ENCODE data around the gene ZNF593. TPM values are rescaled to one million over a fixed set of nuclear protein-coding genes. Genes with fewer than 3 reads are reported as not detected.

Gene ZNF593
- total and polyA plus RNA-seq, 9 of the 15 experiments (the other 6 are each of a cell fraction or from before 2014, with no cell fraction given): 9.8 to 334 (median 48.2) TPM

DNA sequence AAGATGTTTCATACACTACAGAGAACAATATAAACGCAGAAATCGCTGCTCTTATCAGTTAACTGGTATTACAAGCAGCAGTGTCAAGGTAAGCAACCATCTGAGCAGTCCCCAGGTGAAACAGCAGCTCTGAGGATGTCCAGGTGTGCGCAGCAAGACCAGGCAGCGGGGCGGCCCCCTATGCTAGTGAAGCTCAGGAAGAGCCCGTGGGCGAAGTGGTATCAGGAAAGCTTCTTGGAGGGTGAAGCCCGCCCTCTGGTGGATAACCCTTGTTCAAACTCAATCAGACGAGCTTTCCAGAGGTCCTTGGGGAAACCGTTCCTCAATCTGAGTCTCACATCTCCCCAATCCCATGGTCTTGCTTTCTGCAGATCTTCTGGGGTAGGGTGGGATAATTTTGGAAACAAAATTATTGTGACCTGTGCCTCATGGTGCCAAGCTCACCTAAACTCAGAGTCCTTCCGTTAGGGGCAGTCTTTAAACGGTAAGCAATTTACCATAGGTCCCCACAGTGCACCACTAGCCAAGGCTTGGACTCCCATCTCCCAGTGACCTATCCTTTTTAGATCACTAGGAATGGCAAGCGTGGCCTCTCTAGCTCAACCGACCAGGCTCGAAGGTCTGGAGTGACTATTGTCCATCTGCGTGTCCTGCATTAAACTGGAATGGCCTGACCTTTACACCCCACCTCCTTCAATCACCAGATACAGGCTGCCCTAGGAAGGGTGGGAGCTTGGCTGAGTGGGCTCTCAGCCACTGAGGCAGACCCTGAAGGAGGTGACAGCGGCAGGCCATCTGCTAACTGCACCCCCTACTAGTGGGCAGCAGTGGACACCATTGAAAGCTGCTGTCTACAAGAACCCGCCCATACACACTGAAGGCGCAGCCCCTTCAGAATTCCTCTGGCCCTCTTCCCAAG is 24.4 kb upstream of the ZNF593 start (continued):
- TF ChIP-seq, protein P1, sequence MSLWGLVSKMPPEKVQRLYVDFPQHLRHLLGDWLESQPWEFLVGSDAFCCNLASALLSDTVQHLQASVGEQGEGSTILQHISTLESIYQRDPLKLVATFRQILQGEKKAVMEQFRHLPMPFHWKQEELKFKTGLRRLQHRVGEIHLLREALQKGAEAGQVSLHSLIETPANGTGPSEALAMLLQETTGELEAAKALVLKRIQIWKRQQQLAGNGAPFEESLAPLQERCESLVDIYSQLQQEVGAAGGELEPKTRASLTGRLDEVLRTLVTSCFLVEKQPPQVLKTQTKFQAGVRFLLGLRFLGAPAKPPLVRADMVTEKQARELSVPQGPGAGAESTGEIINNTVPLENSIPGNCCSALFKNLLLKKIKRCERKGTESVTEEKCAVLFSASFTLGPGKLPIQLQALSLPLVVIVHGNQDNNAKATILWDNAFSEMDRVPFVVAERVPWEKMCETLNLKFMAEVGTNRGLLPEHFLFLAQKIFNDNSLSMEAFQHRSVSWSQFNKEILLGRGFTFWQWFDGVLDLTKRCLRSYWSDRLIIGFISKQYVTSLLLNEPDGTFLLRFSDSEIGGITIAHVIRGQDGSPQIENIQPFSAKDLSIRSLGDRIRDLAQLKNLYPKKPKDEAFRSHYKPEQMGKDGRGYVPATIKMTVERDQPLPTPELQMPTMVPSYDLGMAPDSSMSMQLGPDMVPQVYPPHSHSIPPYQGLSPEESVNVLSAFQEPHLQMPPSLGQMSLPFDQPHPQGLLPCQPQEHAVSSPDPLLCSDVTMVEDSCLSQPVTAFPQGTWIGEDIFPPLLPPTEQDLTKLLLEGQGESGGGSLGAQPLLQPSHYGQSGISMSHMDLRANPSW (CRISPR knock-in tag; IDR thresholded peaks at IDR 0.05): no peak
- no peak for TF ChIP-seq ZNF589 (CRISPR knock-in tag; IDR thresholded peaks at IDR 0.05; ENCODE audit: low read depth)
- TF ChIP-seq ERF (CRISPR knock-in tag; IDR thresholded peaks at IDR 0.05): no peak
- no peak for TF ChIP-seq ZBTB17 (CRISPR knock-in tag; IDR thresholded peaks at IDR 0.05)
- TF ChIP-seq, protein P2, sequence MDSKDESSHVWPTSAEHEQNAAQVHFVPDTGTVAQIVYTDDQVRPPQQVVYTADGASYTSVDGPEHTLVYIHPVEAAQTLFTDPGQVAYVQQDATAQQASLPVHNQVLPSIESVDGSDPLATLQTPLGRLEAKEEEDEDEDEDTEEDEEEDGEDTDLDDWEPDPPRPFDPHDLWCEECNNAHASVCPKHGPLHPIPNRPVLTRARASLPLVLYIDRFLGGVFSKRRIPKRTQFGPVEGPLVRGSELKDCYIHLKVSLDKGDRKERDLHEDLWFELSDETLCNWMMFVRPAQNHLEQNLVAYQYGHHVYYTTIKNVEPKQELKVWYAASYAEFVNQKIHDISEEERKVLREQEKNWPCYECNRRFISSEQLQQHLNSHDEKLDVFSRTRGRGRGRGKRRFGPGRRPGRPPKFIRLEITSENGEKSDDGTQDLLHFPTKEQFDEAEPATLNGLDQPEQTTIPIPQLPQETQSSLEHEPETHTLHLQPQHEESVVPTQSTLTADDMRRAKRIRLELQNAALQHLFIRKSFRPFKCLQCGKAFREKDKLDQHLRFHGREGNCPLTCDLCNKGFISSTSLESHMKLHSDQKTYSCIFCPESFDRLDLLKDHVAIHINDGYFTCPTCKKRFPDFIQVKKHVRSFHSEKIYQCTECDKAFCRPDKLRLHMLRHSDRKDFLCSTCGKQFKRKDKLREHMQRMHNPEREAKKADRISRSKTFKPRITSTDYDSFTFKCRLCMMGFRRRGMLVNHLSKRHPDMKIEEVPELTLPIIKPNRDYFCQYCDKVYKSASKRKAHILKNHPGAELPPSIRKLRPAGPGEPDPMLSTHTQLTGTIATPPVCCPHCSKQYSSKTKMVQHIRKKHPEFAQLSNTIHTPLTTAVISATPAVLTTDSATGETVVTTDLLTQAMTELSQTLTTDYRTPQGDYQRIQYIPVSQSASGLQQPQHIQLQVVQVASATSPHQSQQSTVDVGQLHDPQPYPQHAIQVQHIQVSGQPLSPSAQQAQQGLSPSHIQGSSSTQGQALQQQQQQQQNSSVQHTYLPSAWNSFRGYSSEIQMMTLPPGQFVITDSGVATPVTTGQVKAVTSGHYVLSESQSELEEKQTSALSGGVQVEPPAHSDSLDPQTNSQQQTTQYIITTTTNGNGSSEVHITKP (IDR thresholded peaks at IDR 0.05; ENCODE audit: partially characterized antibody): peak; percentile 37
- TF ChIP-seq, protein P3, sequence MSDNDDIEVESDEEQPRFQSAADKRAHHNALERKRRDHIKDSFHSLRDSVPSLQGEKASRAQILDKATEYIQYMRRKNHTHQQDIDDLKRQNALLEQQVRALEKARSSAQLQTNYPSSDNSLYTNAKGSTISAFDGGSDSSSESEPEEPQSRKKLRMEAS (CRISPR knock-in tag; IDR thresholded peaks at IDR 0.05): no peak
- TF ChIP-seq NR1H2 (CRISPR knock-in tag; IDR thresholded peaks at IDR 0.05): 0 out of 2 replicates have a peak, but pooled peaks have one; percentile 74
- TF ChIP-seq EWSR1 (IDR thresholded peaks at IDR 0.05; ENCODE audit: borderline replicate concordance, low read depth, partially characterized antibody): no peak
- 0 out of 2 replicates have a peak, but pooled peaks have one; percentile 33 for TF ChIP-seq ZNF584 (CRISPR knock-in tag; IDR thresholded peaks at IDR 0.05; ENCODE audit: low read depth)
- TF ChIP-seq FOSL1 (tag; conservative IDR thresholded peaks at IDR 0.05): peak; percentile 23; the same call in 1 of the 2 replicates
- no peak for TF ChIP-seq KAT2B (IDR thresholded peaks at IDR 0.05; ENCODE audit: low read depth, low read length)
